ENCODE measurements around the gene ACSF2.

Gene ACSF2

DNA sequence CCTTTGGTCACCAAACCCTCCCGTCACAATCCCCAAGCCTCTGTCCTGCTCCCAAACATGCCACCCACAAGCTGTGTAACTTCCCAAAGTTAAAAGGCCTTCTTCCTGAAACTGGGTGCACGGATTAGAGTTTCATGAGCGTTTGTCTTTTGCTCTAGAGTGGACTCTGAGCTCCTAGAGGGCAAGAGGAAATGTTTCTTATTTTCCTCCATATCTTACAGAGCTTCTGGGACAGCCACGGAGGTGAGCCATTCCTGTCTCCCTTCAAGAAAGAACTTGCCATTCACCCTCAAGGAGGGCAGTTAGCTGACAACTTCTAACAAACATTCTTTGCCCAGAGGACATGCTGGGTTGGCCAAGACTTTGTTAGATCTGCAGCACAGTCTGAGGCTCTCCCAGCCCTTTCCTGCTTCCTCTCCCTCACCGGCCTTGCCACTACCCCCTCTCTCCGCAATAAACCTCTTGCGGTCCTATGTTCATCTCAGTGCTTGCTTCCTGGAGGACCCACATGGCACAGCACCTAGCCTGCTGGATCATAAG is 79.6 kb downstream of the ACSF2 start:
- no peak overlapping the region for H3K4me3 ChIP-seq (ENCODE audit: low read depth, low read length)
- no peak for DNase-seq (ENCODE audit: low read depth)
- in situ Hi-C loops (cut with HindIII; ENCODE audit: low sequenced_read_pairs), result no loop called here
- TF ChIP-seq, protein P1, sequence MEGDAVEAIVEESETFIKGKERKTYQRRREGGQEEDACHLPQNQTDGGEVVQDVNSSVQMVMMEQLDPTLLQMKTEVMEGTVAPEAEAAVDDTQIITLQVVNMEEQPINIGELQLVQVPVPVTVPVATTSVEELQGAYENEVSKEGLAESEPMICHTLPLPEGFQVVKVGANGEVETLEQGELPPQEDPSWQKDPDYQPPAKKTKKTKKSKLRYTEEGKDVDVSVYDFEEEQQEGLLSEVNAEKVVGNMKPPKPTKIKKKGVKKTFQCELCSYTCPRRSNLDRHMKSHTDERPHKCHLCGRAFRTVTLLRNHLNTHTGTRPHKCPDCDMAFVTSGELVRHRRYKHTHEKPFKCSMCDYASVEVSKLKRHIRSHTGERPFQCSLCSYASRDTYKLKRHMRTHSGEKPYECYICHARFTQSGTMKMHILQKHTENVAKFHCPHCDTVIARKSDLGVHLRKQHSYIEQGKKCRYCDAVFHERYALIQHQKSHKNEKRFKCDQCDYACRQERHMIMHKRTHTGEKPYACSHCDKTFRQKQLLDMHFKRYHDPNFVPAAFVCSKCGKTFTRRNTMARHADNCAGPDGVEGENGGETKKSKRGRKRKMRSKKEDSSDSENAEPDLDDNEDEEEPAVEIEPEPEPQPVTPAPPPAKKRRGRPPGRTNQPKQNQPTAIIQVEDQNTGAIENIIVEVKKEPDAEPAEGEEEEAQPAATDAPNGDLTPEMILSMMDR (IDR thresholded peaks at IDR 0.05; ENCODE audit: low read depth, low read length, missing control alignments), result no peak

DNA sequence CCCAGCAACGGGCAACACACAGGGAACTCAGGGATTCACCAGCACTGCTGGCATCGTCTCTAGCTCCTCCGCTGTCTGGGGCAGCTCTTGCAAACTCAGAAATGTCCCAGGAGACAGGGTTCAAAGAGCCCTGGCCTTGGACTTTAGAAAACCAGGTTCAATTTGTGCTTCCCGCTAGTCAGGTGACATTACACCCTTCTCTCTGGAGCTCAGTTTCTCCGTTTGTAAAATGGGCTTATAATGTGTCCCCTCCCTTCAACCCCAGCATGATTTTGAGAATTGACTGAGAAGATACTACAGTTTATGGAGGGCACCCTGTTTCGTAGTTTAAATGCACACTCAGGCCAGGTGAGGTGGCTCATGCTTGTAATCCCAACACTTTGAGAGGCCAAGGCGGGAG is 80.3 kb downstream of the ACSF2 start:
- in situ Hi-C loops (cut with HindIII; ENCODE audit: low sequenced_read_pairs), result no loop called here

DNA sequence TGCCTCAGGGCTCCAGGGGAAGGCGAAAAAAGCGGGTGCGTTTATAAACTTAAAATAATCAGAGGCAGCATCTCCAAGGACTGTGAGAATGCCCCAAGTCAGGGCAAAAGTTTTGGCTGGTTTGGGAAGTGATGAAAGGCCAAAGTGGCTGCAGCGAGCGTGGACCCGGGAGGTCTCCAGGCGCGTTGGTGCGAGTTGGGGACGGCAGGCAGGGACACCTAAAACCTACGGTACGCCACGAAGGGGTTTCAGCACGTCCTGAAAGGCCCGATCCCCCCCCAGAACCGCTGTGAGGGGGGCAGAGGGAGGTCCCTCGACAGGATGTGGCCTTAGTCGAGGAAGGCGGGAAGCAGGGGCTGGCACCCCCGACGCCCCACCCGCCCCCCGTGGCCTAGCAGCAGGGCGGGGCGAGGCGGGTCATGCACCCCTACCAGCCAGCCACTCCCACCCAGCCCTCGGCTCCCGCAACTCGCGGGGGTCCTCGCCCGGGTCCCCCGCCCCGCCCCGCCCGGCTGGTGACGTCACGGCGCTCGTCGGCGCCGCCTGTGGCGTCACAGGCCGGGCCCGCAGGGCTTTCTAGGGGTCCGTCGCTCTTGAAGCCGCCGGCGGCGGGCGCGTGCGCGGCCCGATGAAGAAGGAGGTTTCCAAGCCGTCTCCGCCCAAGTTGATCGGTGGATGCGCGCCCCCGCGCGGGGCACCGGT is 82.0 kb downstream of the ACSF2 start, which contains the start of gene MYCBPAP:
TSS of gene MYCBPAP (plus strand) at position 569 of the 702 bp plus-strand sequence. CDS start 236 bp downstream, outside the sequence.
- H3K4me3 ChIP-seq (ENCODE audit: low read depth, low read length), result peak within 1 kb of the TSS; percentile 51
- DNase-seq (ENCODE audit: low read depth), result peak; percentile 47
- in situ Hi-C loops (cut with HindIII; ENCODE audit: low sequenced_read_pairs), result no loop called here
- TF ChIP-seq, protein P1 (IDR thresholded peaks at IDR 0.05; ENCODE audit: low read depth, low read length, missing control alignments), result no peak

More for the DNA sequence above, 80.3 kb downstream of the ACSF2 start:
- DNase-seq (ENCODE audit: low read depth), result no peak
- H3K4me3 ChIP-seq (ENCODE audit: low read depth, low read length), result no peak overlapping the region
- TF ChIP-seq, protein P1 (IDR thresholded peaks at IDR 0.05; ENCODE audit: low read depth, low read length, missing control alignments), result no peak

DNA sequence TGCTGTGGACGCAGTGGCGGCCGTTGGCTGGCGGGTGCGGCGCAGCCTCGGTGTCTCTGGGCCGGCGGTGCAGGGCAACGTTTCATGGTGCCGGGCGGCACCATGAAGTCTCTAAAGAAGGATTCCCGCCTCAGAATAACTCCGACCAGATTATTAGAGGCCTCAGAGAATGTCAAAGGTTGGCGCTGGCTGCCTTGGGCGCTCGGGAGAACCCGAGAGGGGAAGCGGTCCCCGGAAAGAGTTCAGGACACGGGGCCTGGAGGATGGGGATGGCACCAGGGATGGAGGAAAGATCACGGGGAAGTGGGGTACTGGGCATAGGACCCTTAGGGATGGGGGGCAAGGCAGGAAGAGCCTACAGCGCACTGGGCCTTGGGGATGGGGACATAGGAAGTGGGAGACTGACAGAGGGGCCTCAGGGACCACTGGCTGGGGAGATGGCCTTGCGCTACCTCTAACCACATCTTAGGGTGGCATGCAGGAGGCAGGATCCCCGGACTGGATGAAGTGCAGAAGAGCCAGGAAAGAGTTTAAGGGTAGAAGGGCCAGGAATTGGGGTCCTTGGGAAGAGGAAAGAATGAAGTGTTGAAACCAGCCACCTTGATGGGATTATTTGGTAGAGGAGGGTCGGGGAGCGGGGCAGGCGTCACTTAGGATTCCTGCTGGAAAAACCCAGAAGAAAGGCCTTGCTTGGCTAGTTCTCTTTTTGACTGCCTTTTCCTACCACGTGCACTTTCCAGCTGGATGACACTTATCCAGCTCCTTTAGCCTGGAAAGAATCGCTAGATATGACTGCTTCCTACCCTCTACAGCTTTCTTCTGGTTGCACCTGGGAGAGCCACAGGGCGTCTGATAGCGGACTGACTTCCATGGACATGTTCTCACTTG is 82.8 kb downstream of the ACSF2 start:
- peak overlapping the region; percentile 51 for H3K4me3 ChIP-seq (ENCODE audit: low read depth, low read length)
- TF ChIP-seq, protein P1 (IDR thresholded peaks at IDR 0.05; ENCODE audit: low read depth, low read length, missing control alignments), result no peak
- DNase-seq (ENCODE audit: low read depth), result no peak
- in situ Hi-C loops (cut with HindIII; ENCODE audit: low sequenced_read_pairs), result no loop called here

DNA sequence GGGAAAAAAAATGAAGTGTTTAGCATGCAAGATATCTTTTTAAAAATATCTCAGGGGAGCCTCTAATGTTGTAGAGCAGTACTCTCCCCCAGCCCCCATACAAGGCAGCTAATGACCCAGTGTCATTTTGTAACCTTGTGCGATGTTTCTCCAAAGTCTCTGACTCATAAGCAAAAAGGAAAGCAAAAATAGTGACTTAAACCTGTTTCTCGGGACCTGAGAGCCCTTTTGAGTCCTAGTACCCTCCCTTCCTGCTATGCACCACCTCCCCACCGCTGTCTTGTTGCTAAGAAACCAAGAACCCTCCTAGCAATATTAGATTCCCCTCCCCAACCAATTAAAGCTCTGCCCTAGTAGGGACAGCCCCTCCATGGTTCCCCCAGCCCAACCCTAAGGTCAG is 85.0 kb downstream of the ACSF2 start:
- no peak for DNase-seq (ENCODE audit: low read depth)
- TF ChIP-seq, protein P1 (IDR thresholded peaks at IDR 0.05; ENCODE audit: low read depth, low read length, missing control alignments), result no peak

DNA sequence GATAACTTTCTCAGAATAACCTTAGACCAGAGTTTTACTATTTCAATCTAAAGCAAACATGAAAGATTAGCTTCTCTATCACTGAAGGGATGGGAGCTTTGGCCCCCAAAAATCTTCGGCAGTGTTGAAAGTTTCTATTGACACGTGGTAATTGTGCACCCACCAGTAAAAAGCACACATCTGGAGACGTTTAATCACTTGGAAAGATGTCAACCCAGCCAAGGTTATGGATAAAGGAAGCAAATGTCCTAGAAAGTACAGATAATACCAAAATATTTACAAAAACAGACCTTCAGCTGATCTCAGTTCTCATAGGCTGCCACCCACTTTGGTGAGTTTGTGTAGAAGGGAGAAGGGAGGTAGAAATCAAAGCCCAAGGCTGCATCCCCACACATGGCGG is 87.5 kb downstream of the ACSF2 start:
- in situ Hi-C loops (cut with HindIII; ENCODE audit: low sequenced_read_pairs), result no loop called here
- no peak for DNase-seq (ENCODE audit: low read depth)
- H3K4me3 ChIP-seq (ENCODE audit: low read depth, low read length), result no peak overlapping the region
- TF ChIP-seq, protein P1 (IDR thresholded peaks at IDR 0.05; ENCODE audit: low read depth, low read length, missing control alignments), result no peak

More for the DNA sequence above, 85.0 kb downstream of the ACSF2 start:
- H3K4me3 ChIP-seq (ENCODE audit: low read depth, low read length), result no peak overlapping the region
- in situ Hi-C loops (cut with HindIII; ENCODE audit: low sequenced_read_pairs), result no loop called here
